ENCODE measurements around the gene POLR2B.
"Not testable (repeated sequence)": the region's sequence is repeated elsewhere in the genome, so short reads cannot be mapped to it uniquely, and the experiment has no call there.

Gene POLR2B

GRCh38 chr4:56986952-56987351 is 8.3 kb downstream of the POLR2B start:
- DNase-seq (ENCODE audit: low spot score), result no peak

GRCh38 chr4:56990109-56990905 is 11.6 kb downstream of the POLR2B start:
- DNase-seq (ENCODE audit: low spot score), result no peak

- DNase-seq (ENCODE audit: low spot score), result peak; percentile 94
Measured at GRCh38 chr4:56995525-56995924, 16.8 kb downstream of the POLR2B start.

- no peak for DNase-seq (ENCODE audit: low spot score)
Measured at GRCh38 chr4:56999751-57000150, 21.1 kb downstream of the POLR2B start.

DNA sequence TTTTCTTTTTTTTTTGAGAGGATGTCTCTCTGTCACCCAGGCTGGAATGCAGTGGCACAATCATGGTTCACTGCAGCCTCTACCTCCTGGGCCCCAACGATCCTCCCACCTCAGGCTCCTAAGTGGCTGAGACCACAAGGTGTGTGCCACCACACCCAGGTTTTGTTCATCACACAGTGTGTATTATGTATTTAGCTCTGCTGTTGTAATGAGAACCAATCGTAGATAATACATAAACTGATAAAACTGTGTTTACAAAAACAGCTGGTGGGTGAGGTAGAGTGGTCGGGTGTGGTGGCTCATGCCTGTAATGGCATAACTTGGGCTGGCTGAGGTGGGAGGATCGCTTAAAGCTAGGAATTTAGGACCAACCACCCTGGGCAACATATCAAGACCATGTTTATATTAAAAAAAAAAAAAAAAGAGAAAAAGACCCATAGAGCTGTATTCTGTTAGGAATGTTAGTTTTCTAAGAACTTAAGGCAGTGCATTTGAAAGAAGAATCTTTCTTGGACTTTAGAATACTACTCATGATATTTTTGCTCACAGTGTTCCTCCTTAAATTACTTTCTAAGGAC is 34.9 kb downstream of the POLR2B start:
- DNase-seq (ENCODE audit: low spot score), result no peak

GRCh38 chr4:57018980-57019379 is 40.3 kb downstream of the POLR2B start:
- no peak for DNase-seq (ENCODE audit: low spot score)

GRCh38 chr4:57020467-57021101 is 41.9 kb downstream of the POLR2B start:
- no peak for DNase-seq (ENCODE audit: low spot score)

- DNase-seq (ENCODE audit: low spot score), result no peak
Measured at GRCh38 chr4:57023104-57023503, 44.4 kb downstream of the POLR2B start.

GRCh38 chr4:57034520-57034919 is 55.8 kb downstream of the POLR2B start:
- DNase-seq (ENCODE audit: low spot score), result no peak

- peak; percentile 34 for DNase-seq (ENCODE audit: low spot score)
Measured at GRCh38 chr4:57037982-57038604, 59.4 kb downstream of the POLR2B start.

DNA sequence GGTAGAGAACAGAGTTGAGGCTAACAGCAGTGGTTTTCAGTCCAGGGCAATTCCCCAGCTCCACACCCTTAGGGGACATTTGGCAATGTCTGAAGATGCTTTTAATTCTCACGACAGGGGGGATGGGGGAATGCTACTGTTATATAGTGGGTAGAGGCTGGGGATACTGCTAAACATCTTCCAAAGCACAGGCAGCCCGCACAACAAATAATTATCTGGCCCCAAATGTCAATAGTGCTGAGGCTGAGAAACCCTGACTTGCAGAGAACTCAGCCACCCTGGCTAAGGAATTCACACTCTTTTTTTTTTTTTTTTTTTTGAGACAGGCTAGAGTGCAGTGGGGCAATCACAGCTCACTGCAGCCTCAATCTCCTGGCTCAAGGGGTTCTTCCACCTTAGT is 60.6 kb downstream of the POLR2B start:
- DNase-seq (ENCODE audit: low spot score), result no peak

GRCh38 chr4:57040510-57040909 is 61.8 kb downstream of the POLR2B start:
- no peak for DNase-seq (ENCODE audit: low spot score)

- no peak for DNase-seq (ENCODE audit: low spot score)
Measured at GRCh38 chr4:57041020-57041419, 62.3 kb downstream of the POLR2B start.

GRCh38 chr4:57042711-57043169 is 64.0 kb downstream of the POLR2B start:
- DNase-seq (ENCODE audit: low spot score), result no peak

GRCh38 chr4:57043347-57044251 is 64.9 kb downstream of the POLR2B start:
- no peak for DNase-seq (ENCODE audit: low spot score)

DNA sequence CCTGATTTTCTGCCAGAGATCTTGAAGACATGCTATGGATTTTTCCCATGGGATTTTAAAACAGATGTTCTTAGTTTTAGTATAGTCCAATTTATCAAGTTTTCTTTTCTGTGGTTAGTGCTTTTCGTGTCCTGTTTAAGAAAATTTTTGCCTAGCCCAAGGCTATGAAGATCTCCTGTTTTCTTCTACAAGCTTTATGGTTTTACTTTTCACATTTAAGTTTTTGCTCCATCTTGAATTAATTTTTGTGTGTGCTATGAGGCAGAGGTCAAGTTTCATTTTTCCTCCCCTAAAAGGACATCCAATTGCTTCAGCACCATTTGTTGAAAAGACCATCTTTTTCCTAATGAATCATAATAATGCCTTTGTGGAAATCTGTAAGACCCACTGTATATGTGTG is 65.6 kb downstream of the POLR2B start:
- DNase-seq (ENCODE audit: low spot score), result no peak

- DNase-seq (ENCODE audit: low spot score), result no peak
Measured at GRCh38 chr4:57044996-57045395, 66.3 kb downstream of the POLR2B start.

- DNase-seq (ENCODE audit: low spot score), result not testable (repeated sequence)
Measured at GRCh38 chr4:57047046-57047445, 68.3 kb downstream of the POLR2B start.

DNA sequence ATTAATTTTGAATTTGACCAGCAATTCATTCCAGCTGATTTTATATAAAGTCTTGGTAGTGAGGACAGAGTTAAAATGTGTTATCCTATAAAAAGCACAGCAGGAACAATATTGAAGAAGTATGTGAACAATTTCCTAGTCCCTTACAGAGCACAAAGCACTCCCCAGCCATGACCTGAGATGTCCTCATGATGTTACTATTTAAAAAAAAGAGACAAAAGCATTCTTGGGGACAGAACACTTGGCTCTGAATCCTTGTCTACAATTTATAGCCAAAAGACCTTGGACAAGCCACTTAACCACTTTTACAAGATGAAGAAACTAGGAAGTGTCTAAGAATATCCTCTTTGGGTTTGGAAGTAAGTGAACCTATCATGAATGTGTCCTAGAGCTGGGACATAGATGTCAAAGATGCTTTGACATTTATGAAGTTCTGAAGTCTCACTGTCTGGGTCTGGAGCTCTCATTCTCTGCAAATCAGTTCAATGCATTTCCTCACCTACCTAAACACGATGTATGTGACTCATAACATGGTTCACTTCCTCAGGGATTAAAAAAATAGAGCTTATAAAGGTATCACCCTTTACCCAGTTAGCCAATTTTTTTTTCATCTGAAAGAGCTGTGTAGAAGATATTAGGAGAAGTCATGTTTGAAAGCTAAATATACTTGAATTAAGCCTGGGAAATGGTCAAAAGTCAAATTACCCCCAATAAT is 70.1 kb downstream of the POLR2B start:
- no peak for DNase-seq (ENCODE audit: low spot score)

DNA sequence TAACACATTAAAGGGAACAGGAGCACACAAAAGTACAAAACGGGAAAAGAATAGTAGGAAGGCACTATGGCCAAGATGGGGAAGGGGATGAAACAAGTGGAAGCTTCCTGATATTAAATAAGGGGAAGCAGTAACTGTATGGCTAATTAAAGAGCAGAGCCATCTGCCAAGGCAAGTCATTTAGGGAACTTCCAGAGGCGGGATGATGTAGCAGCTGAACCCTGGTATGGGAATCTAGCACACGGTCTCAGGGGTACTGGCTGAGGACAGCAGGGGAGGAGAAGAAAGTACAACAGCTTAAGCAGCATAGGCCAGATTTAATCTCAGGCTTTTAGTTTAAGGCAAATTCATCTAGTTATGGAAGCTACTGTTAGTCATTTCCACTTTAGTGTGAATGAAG is 72.4 kb downstream of the POLR2B start:
- DNase-seq (ENCODE audit: low spot score), result no peak

DNA sequence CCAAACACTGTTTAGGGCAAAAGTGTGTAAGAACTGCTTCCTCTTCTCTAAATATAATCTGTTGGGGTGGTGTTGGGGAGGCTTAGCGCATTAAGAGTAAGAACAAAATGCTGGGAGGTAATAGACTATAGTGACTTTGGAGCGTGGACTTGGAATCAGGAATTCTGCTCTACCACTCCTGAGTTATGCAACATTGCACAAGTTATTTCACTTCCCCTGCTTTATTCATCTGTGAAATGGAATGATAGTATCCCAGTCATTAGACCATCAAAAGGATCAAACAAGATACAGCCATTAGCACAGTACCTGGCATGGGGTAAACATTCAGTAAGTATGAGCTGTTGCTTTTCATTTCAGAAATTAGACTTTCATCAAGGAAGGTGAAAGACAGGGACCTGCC is 72.8 kb downstream of the POLR2B start:
- no peak for DNase-seq (ENCODE audit: low spot score)
